Muscle of back (tissue), 10 donors: Measurements from ENCODE around the gene HAPLN2. TPM values are rescaled to one million over a fixed set of nuclear protein-coding genes. Genes with fewer than 3 reads are reported as not detected.

Experiments used
- polyA plus RNA-seq, 10 donors: library from polyadenylated mRNA; unstranded; fragments of 120-200 nt; gene quantifications; one replicate each; pipeline ENCODE4 v1.2.1, GENCODE V29; 2013; ENCODE audit not compliant: insufficient read length in 10 of 10

Gene HAPLN2
- polyA plus RNA-seq, 10 donors, result 0.13 to 0.98 (median 0.27) TPM; not detected in 2

Other genes starting within 250 kb of the HAPLN2 start
- 10 to 100 TPM; 37.3 to 66.8 (median 59.9) TPM for gene MEF2D, start 118.6 kb upstream of the HAPLN2 start, polyA plus RNA-seq
- gene IQGAP3, start 46.9 kb upstream of the HAPLN2 start, polyA plus RNA-seq, result 10 to 100 TPM in 2 of 10 donors, 1 to 10 TPM in 8; 5.3 to 11.5 (median 7.3) TPM
- gene TTC24, start 39.7 kb upstream of the HAPLN2 start, polyA plus RNA-seq, result under 1 TPM in 8 of 10 donors, not detected in 2; 0.18 to 0.94 (median 0.40) TPM
- 10 to 100 TPM; 23.5 to 38.4 (median 28.9) TPM for gene NAXE, start 27.6 kb upstream of the HAPLN2 start, polyA plus RNA-seq
- gene GPATCH4, start 17.9 kb upstream of the HAPLN2 start, polyA plus RNA-seq, result 10 to 100 TPM; 23.4 to 36.7 (median 29.4) TPM
- gene BCAN, start 22.7 kb downstream of the HAPLN2 start, polyA plus RNA-seq, result 1 to 10 TPM; 1.7 to 5.7 (median 2.1) TPM
- 1,000 to 10,000 TPM in 1 of 10 donors, 100 to 1,000 TPM in 9; 584 to 1,081 (median 826) TPM for gene NES, start 58.0 kb downstream of the HAPLN2 start, polyA plus RNA-seq
- gene CRABP2, start 86.2 kb downstream of the HAPLN2 start, polyA plus RNA-seq, result 100 to 1,000 TPM; 191 to 363 (median 287) TPM
- 10 to 100 TPM; 13.7 to 27.2 (median 18.3) TPM for gene METTL25B, start 109.1 kb downstream of the HAPLN2 start, polyA plus RNA-seq
- gene ISG20L2, start 109.4 kb downstream of the HAPLN2 start, polyA plus RNA-seq, result 10 to 100 TPM; 20.9 to 28.4 (median 25.2) TPM
- gene MRPL24, start 121.7 kb downstream of the HAPLN2 start, polyA plus RNA-seq, result 10 to 100 TPM; 58.4 to 72.1 (median 65.6) TPM
- 100 to 1,000 TPM; 117 to 171 (median 142) TPM for gene HDGF, start 132.3 kb downstream of the HAPLN2 start, polyA plus RNA-seq
- gene PRCC, start 148.1 kb downstream of the HAPLN2 start, polyA plus RNA-seq, result 10 to 100 TPM; 49.9 to 78.1 (median 64.9) TPM
- gene SH2D2A, start 197.4 kb downstream of the HAPLN2 start, polyA plus RNA-seq, result 1 to 10 TPM in 1 of 10 donors, under 1 TPM in 9; 0.24 to 1.8 (median 0.67) TPM
- under 1 TPM; 0.20 to 0.54 (median 0.33) TPM for gene INSRR, start 239.7 kb downstream of the HAPLN2 start, polyA plus RNA-seq
- 1 to 10 TPM in 2 of 10 donors, under 1 TPM in 8; 0.17 to 1.1 (median 0.60) TPM for gene NTRK1, start 241.4 kb downstream of the HAPLN2 start, polyA plus RNA-seq